Tongue (tissue), 2 donors: ENCODE measurements around the gene ABCC9. TPM values are rescaled to one million over a fixed set of nuclear protein-coding genes. Genes with fewer than 3 reads are reported as not detected.
"Not testable (repeated sequence)": the region's sequence is repeated elsewhere in the genome, so short reads cannot be mapped to it uniquely, and the experiment has no call there.

Source experiments
- DNase-seq: peaks from one replicate; pipeline ENCODE4 v3.0.0-alpha.2; 2015
- total RNA-seq: library from RNA; depleted of rRNA; stranded (reverse); fragments of >200 nt; gene quantifications from one replicate; pipeline ENCODE4 v1.2.3, GENCODE V29; 2014

The ABCC9 gene
- total RNA-seq, 1 donor from 2014 or later: 121 TPM

GRCh38 chr12:21815306-21816062, 125.7 kb downstream of the ABCC9 start:
- DNase-seq: no peak

- DNase-seq: no peak
Measured at GRCh38 chr12:21814814-21815213, 126.4 kb downstream of the ABCC9 start.

GRCh38 chr12:21814327-21814726, 126.9 kb downstream of the ABCC9 start:
- no peak for DNase-seq

- no peak for DNase-seq
Measured at GRCh38 chr12:21813751-21814150, 127.5 kb downstream of the ABCC9 start.

GRCh38 chr12:21813125-21813524, 128.1 kb downstream of the ABCC9 start:
- no peak for DNase-seq

- DNase-seq: not testable (repeated sequence)
Measured at GRCh38 chr12:21812340-21812739, 128.9 kb downstream of the ABCC9 start.

GRCh38 chr12:21809100-21809499, 132.1 kb downstream of the ABCC9 start:
- no peak for DNase-seq

- no peak for DNase-seq
Measured at GRCh38 chr12:21806255-21806654, 135.0 kb downstream of the ABCC9 start.

- no peak for DNase-seq
Measured at GRCh38 chr12:21801522-21802288, 139.5 kb downstream of the ABCC9 start.

GRCh38 chr12:21800011-21800410, 141.2 kb downstream of the ABCC9 start:
- no peak for DNase-seq

- no peak for DNase-seq
Measured at GRCh38 chr12:21797539-21797938, 143.7 kb downstream of the ABCC9 start.

- DNase-seq: no peak
Measured at GRCh38 chr12:21795648-21796328, 145.4 kb downstream of the ABCC9 start.

- not testable (repeated sequence) for DNase-seq
Measured at GRCh38 chr12:21794807-21795595, 146.2 kb downstream of the ABCC9 start.

GRCh38 chr12:21789687-21790086, 151.5 kb downstream of the ABCC9 start:
- DNase-seq: not testable (repeated sequence)

GRCh38 chr12:21788089-21788983, 152.9 kb downstream of the ABCC9 start:
- no peak for DNase-seq

- DNase-seq: no peak
Measured at GRCh38 chr12:21786041-21786531, 155.1 kb downstream of the ABCC9 start.

GRCh38 chr12:21782723-21783122, 158.5 kb downstream of the ABCC9 start:
- DNase-seq: not testable (repeated sequence)

- DNase-seq: peak; percentile 51
Measured at GRCh38 chr12:21780786-21781185, 160.4 kb downstream of the ABCC9 start.

- DNase-seq: no peak
Measured at GRCh38 chr12:21776175-21776574, 165.1 kb downstream of the ABCC9 start.

GRCh38 chr12:21775133-21775820, 165.9 kb downstream of the ABCC9 start:
- DNase-seq: peak; percentile 56
